Calu3 (cell line): ENCODE data around the gene C16orf96. TPM values are rescaled to one million over a fixed set of nuclear protein-coding genes. Genes with fewer than 3 reads are reported as not detected.
A peak's percentile ranks its signal among the peaks of the same experiment; 100 is the strongest.

Experiments
- BruUV-seq: library from RNA; stranded (reverse); fragments of 400-500 nt; replicated peaks from 2 replicates; lab custom pipeline; 2021; lab: Mats Ljungman, UMichigan
- CTCF ChIA-PET: fragments of 300-600 bp; sonication (Branson Sonifier 250); formaldehyde crosslinking; loops from one replicate; lab custom pipeline; 2022; ENCODE audit warnings: antibody characterized with exemption; lab: Charles Lee
- DNase-seq: peaks from one replicate; pipeline ENCODE4 v3.0.0; 2022
- H3K27ac Mint-ChIP-seq: one replicate; pipeline ENCODE4 v1.8.0; 2022; ENCODE audit warnings: mixed read lengths; ENCODE audit not compliant: unreplicated experiment
- H3K27me3 Mint-ChIP-seq: one replicate; pipeline ENCODE4 v1.8.0; 2022; ENCODE audit warnings: mixed read lengths; ENCODE audit not compliant: unreplicated experiment
- H3K36me3 Mint-ChIP-seq: one replicate; pipeline ENCODE4 v1.8.0; 2022; ENCODE audit warnings: mild to moderate bottlenecking, moderate library complexity, mixed read lengths; ENCODE audit not compliant: insufficient read depth, unreplicated experiment
- H3K4me1 Mint-ChIP-seq: one replicate; pipeline ENCODE4 v1.8.0; 2022; ENCODE audit warnings: mild to moderate bottlenecking, low read depth, mixed read lengths; ENCODE audit not compliant: unreplicated experiment
- H3K4me3 Mint-ChIP-seq: one replicate; pipeline ENCODE4 v1.8.0; 2022; ENCODE audit warnings: mild to moderate bottlenecking, low read depth, moderate library complexity, mixed read lengths; ENCODE audit not compliant: unreplicated experiment
- H3K9me3 Mint-ChIP-seq: one replicate; pipeline ENCODE4 v1.8.0; 2022; ENCODE audit warnings: low read depth, mixed read lengths; ENCODE audit not compliant: unreplicated experiment
- CTCF ChIP-seq: fragments of 200-600 bp; IDR thresholded peaks from one replicate; pipeline ENCODE4 v1.8.0; 2022; ENCODE audit warnings: antibody characterized with exemption; ENCODE audit not compliant: unreplicated experiment
- intact Hi-C: fragments of 100-400 bp; cut with micrococcal nuclease; formaldehyde crosslinking; loops from one replicate; pipeline ENCODE4 v1.10.0; 2022; ENCODE audit not compliant: unreplicated experiment
- total RNA-seq: library from RNA; stranded (reverse); gene quantifications from 2 replicates; pipeline ENCODE4 v1.2.3, GENCODE V29; 2022

The C16orf96 gene
- total RNA-seq, 1 experiment from 2014 or later: not detected

GRCh38 chr16:4613636-4614570, 57.8 kb downstream of the C16orf96 start:
- BruUV-seq: no TSS peak
- CTCF ChIA-PET: interaction anchor here (0.9 to 1.1 kb wide), 3 partner anchors 10 to 29 kb away, joined by 3 to 5 read pairs (median 4); partner anchors contain the start of gene MGRN1
- Mint-ChIP-seq H3K36me3 (peaks cover 65% of the 10 kb centered on the region), H3K9me3 (no peaks in the 10 kb centered on the region), H3K4me1 (peaks cover 24% of the 10 kb centered on the region), H3K27ac (peak overlapping the region; percentile 70), H3K4me3 (peak overlapping the region; percentile 83), H3K27me3 (no peaks in the 10 kb centered on the region)
- intact Hi-C loops: no loop called here
- peak; percentile 46 for DNase-seq
- no peak for TF ChIP-seq CTCF

- no peaks in the 10 kb centered on the region for H3K9me3 Mint-ChIP-seq
- peak; percentile 94 for DNase-seq
- CTCF ChIA-PET: interaction anchor here (1.0 kb wide), 1 partner anchor 10 kb away, joined by 5 read pairs; the partner anchor contains the start of gene MGRN1
- intact Hi-C loops: no loop called here
- H3K4me3 Mint-ChIP-seq: peak within 1 kb of the TSS; percentile 83
- no TSS peak for BruUV-seq
- H3K36me3 Mint-ChIP-seq: peaks cover 62% of the 10 kb centered on the region
- peak within 1 kb of the TSS; percentile 94 for H3K27ac Mint-ChIP-seq
- H3K4me1 Mint-ChIP-seq: peaks cover 24% of the 10 kb centered on the region
- no peak for TF ChIP-seq CTCF
- H3K27me3 Mint-ChIP-seq: no peaks in the 10 kb centered on the region
Observed at GRCh38 chr16:4614571-4615383, 58.6 kb downstream of the C16orf96 start, which contains the start of gene UBALD1. Gene UBALD1 (minus strand): TSS chr16:4614888. CDS start chr16:4614797, 91 bp downstream.

- CTCF ChIA-PET: interaction anchor here (0.6 to 1.3 kb wide), 3 partner anchors 9 to 1557 kb away, joined by 3 to 7 read pairs (median 4); partner anchors contain the start of gene MGRN1
- BruUV-seq: no TSS peak
- H3K4me3 Mint-ChIP-seq: peak overlapping the region; percentile 83
- H3K4me1 Mint-ChIP-seq: peaks cover 24% of the 10 kb centered on the region
- H3K9me3 Mint-ChIP-seq: no peaks in the 10 kb centered on the region
- H3K27me3 Mint-ChIP-seq: no peaks in the 10 kb centered on the region
- no peak for DNase-seq
- intact Hi-C loops: no loop called here
- TF ChIP-seq CTCF: no peak
- peak overlapping the region; percentile 94 for H3K27ac Mint-ChIP-seq
- peaks cover 56% of the 10 kb centered on the region for H3K36me3 Mint-ChIP-seq
Observed at GRCh38 chr16:4615384-4616046, 59.4 kb downstream of the C16orf96 start.
